BJ (cell line): Measurements from ENCODE around the gene C6orf15. TPM values are rescaled to one million over a fixed set of nuclear protein-coding genes. Genes with fewer than 3 reads are reported as not detected.
A peak's percentile ranks its signal among the peaks of the same experiment; 100 is the strongest.

Experiments
- CTCF ChIA-PET: fragments of 350-600 bp; formaldehyde crosslinking; extraction: SDS; loops from one replicate; lab custom pipeline; 2021; ENCODE audit warnings: antibody characterized with exemption, inconsistent platforms; lab: Yijun Ruan, JAX
- POLR2A ChIA-PET: fragments of 300-600 bp; sonication (Branson Sonifier 250); formaldehyde crosslinking; extraction: SDS; loops from one replicate; lab custom pipeline; 2021; ENCODE audit warnings: antibody characterized with exemption; lab: Charles Lee
- DNase-seq: peaks from one replicate; pipeline ENCODE4 v3.0.0-alpha.2; 2011; ENCODE audit warnings: low read depth
- H3K27me3 ChIP-seq: 2 replicates; pipeline ENCODE4 v1.6.0; 2011; ENCODE audit warnings: low read length; ENCODE audit not compliant: control insufficient read depth, insufficient read depth
- H3K36me3 ChIP-seq: 2 replicates; pipeline ENCODE4 v1.5.1; 2011; ENCODE audit warnings: low read length; ENCODE audit not compliant: control insufficient read depth, insufficient read depth
- H3K4me3 ChIP-seq: 2 replicates; pipeline ENCODE4 v1.5.1; 2011; ENCODE audit warnings: low read depth, mild to moderate bottlenecking, control low read depth, low read length
- CTCF ChIP-seq: IDR thresholded peaks from 2 replicates; pipeline ENCODE4 v1.5.1; 2011; ENCODE audit warnings: low read depth, mild to moderate bottlenecking, control low read depth, inconsistent platforms, low read length, moderate library complexity; ENCODE audit not compliant: insufficient read depth
- polyA plus RNA-seq: library from polyadenylated mRNA; depleted of rRNA; stranded (reverse); fragments of >200 nt; gene quantifications from 2 replicates; pipeline ENCODE4 v1.2.3, GENCODE V29; 2011

The C6orf15 gene
- polyA plus RNA-seq, 1 experiment: not detected

GRCh38 chr6:31132806-31133205 lies 20.4 kb upstream of the C6orf15 start:
- ChIA-PET POLR2A (no interaction called here), CTCF (interaction anchor here (1.2 to 8.2 kb wide), 3 partner anchors 60 to 234 kb away, joined by 7 to 66 read pairs (median 11); no protein-coding TSS in a partner anchor)
- Histone ChIP-seq H3K27me3 (no peaks in the 10 kb centered on the region; the same call in 1 of the 2 replicates), H3K4me3 (no peak overlapping the region), H3K36me3 (no peaks in the 10 kb centered on the region)
- DNase-seq: no peak
- TF ChIP-seq CTCF: no peak

GRCh38 chr6:31131595-31131994 lies 19.2 kb upstream of the C6orf15 start:
- Histone ChIP-seq H3K4me3 (no peak overlapping the region), H3K36me3 (no peaks in the 10 kb centered on the region), H3K27me3 (no peaks in the 10 kb centered on the region; the same call in 1 of the 2 replicates)
- DNase-seq: no peak
- POLR2A ChIA-PET: no interaction called here
- CTCF ChIA-PET: interaction anchor here (1.1 to 8.2 kb wide), 5 partner anchors 40 to 235 kb away, joined by 3 to 66 read pairs (median 7); no protein-coding TSS in a partner anchor
- TF ChIP-seq CTCF: no peak

- Histone ChIP-seq H3K27me3 (no peaks in the 10 kb centered on the region; the same call in 1 of the 2 replicates), H3K4me3 (no peak overlapping the region), H3K36me3 (no peaks in the 10 kb centered on the region)
- TF ChIP-seq CTCF: no peak
- no peak for DNase-seq
- ChIA-PET POLR2A (no interaction called here), CTCF (interaction anchor here (0.6 to 8.2 kb wide), 6 partner anchors 14 to 236 kb away, joined by 3 to 66 read pairs (median 6); no protein-coding TSS in a partner anchor)
Observed at GRCh38 chr6:31130751-31131150, 18.4 kb upstream of the C6orf15 start.

GRCh38 chr6:31129130-31129529 lies 16.8 kb upstream of the C6orf15 start:
- POLR2A ChIA-PET: no interaction called here
- Histone ChIP-seq H3K4me3 (no peak overlapping the region), H3K36me3 (no peaks in the 10 kb centered on the region), H3K27me3 (no peaks in the 10 kb centered on the region; the same call in 1 of the 2 replicates)
- DNase-seq: no peak
- CTCF ChIA-PET: interaction anchor here (0.6 to 8.2 kb wide), 12 partner anchors 9 to 238 kb away, joined by 3 to 66 read pairs (median 3); partner anchors contain the start of genes PSORS1C1, PSORS1C2 and VARS2
- no peak for TF ChIP-seq CTCF

GRCh38 chr6:31128093-31128676 lies 15.8 kb upstream of the C6orf15 start:
- Histone ChIP-seq H3K27me3 (no peaks in the 10 kb centered on the region; the same call in 1 of the 2 replicates), H3K36me3 (no peaks in the 10 kb centered on the region), H3K4me3 (no peak overlapping the region)
- POLR2A ChIA-PET: no interaction called here
- no peak for DNase-seq
- CTCF ChIA-PET: interaction anchor here (0.6 to 8.2 kb wide), 20 partner anchors 7 to 239 kb away, joined by 3 to 66 read pairs (median 4); partner anchors contain the start of genes PSORS1C1, PSORS1C2 and TCF19
- peak; percentile 92 for TF ChIP-seq CTCF
